Activated CD4-positive, alpha-beta T cell treated with anti-CD3 and anti-CD28 coated beads, Interleukin-2, amount 10 ng/mL, durations not matched to agents 24 days and 14 days (primary cell): ENCODE measurements around the gene SCAMP1. TPM values are rescaled to one million over a fixed set of nuclear protein-coding genes. Genes with fewer than 3 reads are reported as not detected.
"Not testable (repeated sequence)": the region's sequence is repeated elsewhere in the genome, so short reads cannot be mapped to it uniquely, and the experiment has no call there.

Experiments used
- DNase-seq: peaks from one replicate; pipeline ENCODE4 v3.0.0; 2022
- H3K27ac Mint-ChIP-seq: one replicate; pipeline ENCODE4 v1.8.0; 2022; ENCODE audit warnings: mild to moderate bottlenecking, mixed read lengths
- H3K27me3 Mint-ChIP-seq: one replicate; pipeline ENCODE4 v1.8.0; 2022; ENCODE audit warnings: mixed read lengths
- H3K36me3 Mint-ChIP-seq: one replicate; pipeline ENCODE4 v1.8.0; 2022; ENCODE audit warnings: low read depth, mild to moderate bottlenecking, mixed read lengths
- H3K4me1 Mint-ChIP-seq: one replicate; pipeline ENCODE4 v1.8.0; 2021; ENCODE audit warnings: mixed read lengths
- H3K4me3 Mint-ChIP-seq: one replicate; pipeline ENCODE4 v1.8.0; 2022; ENCODE audit warnings: mild to moderate bottlenecking, moderate library complexity, mixed read lengths
- H3K9me3 Mint-ChIP-seq: one replicate; pipeline ENCODE4 v1.8.0; 2021; ENCODE audit warnings: mixed read lengths
- intact Hi-C: fragments of 100-400 bp; cut with micrococcal nuclease; formaldehyde crosslinking; loops from one replicate; pipeline ENCODE4 v1.15.1; 2023
- total RNA-seq: library from RNA; stranded (reverse); gene quantifications from 2 replicates; pipeline ENCODE4 v1.2.3, GENCODE V29; 2022

Gene SCAMP1
- total RNA-seq, 1 donor from 2014 or later: 20.8 TPM

DNA sequence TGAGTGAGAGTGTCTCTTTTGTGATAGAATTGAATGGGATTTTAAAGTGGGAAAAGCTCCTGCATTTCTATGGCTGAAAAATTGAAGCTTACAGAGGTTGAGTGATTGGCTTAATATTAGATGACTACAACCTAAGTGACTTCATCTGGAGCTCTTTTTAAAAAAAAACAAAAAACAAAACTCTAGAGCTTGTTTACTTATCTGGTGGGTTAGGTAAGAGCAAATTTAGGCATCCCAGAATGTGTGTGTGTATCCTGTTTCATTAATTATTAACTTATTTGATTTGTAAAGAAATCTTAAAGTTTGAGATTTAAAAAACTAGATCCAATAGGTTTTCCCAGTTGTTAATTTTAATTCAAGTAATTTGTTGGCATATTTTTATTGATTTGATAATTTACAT, 60.1 kb downstream of the SCAMP1 start:
- H3K27me3 Mint-ChIP-seq: no peaks in the 10 kb centered on the region
- no peak overlapping the region for H3K4me3 Mint-ChIP-seq
- H3K27ac Mint-ChIP-seq: no peak overlapping the region
- H3K4me1 Mint-ChIP-seq: peaks cover 2% of the 10 kb centered on the region
- intact Hi-C loops: no loop called here
- no peaks in the 10 kb centered on the region for H3K9me3 Mint-ChIP-seq
- DNase-seq: no peak
- peaks cover 28% of the 10 kb centered on the region for H3K36me3 Mint-ChIP-seq

DNA sequence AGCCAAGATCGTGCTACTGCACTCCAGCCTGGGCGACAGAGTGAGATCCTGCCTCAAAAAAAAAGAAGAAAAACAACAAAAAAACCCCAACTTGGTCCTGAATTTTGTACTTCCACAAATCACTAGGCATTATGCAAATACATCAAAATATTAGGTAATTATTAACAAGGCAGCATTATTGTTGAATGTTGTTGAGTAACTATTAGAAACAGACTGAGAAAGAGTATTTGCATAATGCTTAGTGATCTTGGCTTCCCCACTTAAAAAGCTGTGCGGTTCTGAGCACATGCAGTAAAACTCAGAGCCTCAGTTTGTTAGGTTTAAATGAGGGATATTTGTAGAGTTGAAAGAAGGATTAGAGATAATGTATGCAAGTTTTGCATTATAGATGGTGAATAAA, 64.2 kb downstream of the SCAMP1 start:
- intact Hi-C loops: no loop called here
- peaks cover 10% of the 10 kb centered on the region for H3K9me3 Mint-ChIP-seq
- no peak overlapping the region for H3K4me3 Mint-ChIP-seq
- H3K4me1 Mint-ChIP-seq: no peaks in the 10 kb centered on the region
- H3K27me3 Mint-ChIP-seq: no peaks in the 10 kb centered on the region
- no peak overlapping the region for H3K27ac Mint-ChIP-seq
- H3K36me3 Mint-ChIP-seq: peaks cover 30% of the 10 kb centered on the region
- no peak for DNase-seq

DNA sequence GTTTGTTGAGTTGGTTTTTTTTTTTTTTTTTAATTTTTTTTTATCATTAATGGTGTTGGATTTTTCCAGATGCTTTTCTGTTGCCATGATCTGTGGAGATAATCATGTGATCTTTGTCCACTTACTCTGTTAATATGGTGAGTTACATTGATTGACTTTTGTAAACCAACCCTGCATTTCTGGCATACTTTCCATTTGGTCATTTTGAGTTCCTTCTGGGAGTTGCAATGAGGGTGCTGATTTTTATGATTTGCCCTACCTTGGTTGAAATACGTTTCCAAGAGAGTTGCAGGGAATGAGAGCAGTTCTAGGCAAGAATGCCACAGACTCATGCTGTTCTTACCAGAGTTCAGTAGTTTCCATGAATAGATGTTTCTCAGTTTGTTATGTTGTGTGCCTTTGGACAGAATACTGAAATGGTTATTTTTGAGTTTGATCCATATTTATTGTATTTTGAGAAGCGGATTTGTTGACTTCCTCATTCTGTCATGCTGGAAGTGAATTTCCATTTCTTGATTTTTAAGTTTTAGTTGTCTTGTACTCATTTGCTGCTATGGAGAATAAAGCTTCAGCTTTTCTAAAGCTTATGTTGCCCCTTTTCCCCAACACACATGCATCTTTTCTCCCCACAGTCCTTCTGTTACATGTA, 69.0 kb downstream of the SCAMP1 start:
- no peak for DNase-seq
- H3K36me3 Mint-ChIP-seq: peaks cover 27% of the 10 kb centered on the region

DNA sequence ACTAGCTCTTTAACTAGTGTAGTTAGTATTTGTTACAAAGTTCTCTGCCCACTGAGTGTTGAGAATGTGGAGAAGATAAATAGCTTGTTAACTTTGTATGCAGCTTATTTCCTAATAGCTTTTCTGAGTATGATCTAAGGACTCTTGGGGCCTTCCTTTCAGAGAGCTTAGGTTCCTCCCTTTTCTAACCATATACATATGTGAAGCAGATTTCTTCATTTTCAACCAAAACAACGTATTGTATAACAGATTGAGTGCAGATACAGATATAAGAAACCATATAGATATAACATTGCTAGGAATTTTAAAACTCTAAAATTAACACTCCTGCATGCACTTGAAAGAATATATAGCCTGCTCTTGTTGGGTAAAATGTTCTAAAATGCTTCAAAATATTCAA, 70.4 kb downstream of the SCAMP1 start:
- Mint-ChIP-seq H3K4me1 (peaks cover 2% of the 10 kb centered on the region), H3K27ac (no peak overlapping the region), H3K4me3 (no peak overlapping the region), H3K36me3 (peaks cover 30% of the 10 kb centered on the region), H3K9me3 (peaks cover 10% of the 10 kb centered on the region), H3K27me3 (no peaks in the 10 kb centered on the region)
- intact Hi-C loops: no loop called here
- no peak for DNase-seq

More for the DNA sequence above, 69.0 kb downstream of the SCAMP1 start:
- no peak overlapping the region for H3K4me3 Mint-ChIP-seq
- intact Hi-C loops: no loop called here
- no peak overlapping the region for H3K27ac Mint-ChIP-seq
- peaks cover 10% of the 10 kb centered on the region for H3K9me3 Mint-ChIP-seq
- no peaks in the 10 kb centered on the region for H3K4me1 Mint-ChIP-seq
- H3K27me3 Mint-ChIP-seq: no peaks in the 10 kb centered on the region

DNA sequence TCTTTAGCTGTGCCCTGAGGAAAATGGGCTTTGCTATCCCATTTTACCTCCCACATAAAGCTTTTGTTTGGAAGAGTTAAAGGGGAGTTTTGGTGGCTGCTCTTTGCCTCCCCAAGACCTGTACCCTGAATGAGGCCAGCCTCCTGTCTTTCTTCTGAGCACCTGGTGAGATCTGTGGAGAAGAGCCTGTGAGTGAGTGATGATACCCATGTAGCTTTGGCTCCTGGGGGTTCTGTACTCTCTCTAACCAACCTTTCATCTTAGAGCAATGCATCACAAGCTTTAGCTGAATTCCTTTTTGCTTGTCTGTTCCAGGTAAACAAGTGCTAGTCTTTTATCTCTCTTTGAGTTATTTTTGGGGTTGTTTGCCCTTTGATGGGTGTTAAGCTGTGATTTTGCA, 73.6 kb downstream of the SCAMP1 start:
- peaks cover 3% of the 10 kb centered on the region for H3K9me3 Mint-ChIP-seq
- no peak for DNase-seq
- H3K4me3 Mint-ChIP-seq: no peak overlapping the region
- peaks cover 30% of the 10 kb centered on the region for H3K36me3 Mint-ChIP-seq
- H3K4me1 Mint-ChIP-seq: peaks cover 2% of the 10 kb centered on the region
- no peak overlapping the region for H3K27ac Mint-ChIP-seq
- H3K27me3 Mint-ChIP-seq: no peaks in the 10 kb centered on the region
- intact Hi-C loops: no loop called here

DNA sequence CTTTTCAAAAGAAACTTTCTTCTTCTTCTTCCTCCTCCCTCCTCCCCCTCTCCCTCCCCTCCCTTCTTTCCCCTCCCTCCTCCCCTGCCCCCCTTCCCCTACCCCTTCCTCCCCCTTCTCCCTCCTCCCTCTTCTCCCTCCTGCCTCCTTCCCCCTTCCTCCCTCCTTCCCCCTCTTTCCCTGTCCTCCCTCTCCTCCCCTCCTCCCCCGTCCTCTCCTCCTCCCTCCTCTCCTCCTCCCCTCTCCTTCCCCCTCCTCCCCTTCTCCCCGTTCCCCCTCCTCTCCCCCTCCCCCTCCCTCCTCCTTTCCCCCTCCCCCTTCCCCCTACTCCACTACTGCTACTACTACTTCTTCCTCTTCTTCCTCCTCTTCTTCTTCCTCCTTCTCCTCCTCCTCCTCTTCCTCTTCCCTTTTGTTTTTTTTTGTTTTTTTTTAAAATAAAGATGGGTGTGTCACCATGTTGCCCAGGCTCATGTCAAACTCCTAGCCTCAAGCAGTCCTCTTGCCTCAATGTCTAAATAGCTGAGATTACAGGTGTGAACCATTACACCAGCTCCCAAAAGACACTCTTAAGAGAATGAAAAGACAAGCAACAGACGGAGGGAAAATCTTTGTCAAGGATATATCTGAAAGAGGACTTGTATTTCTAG, 87.5 kb downstream of the SCAMP1 start:
- Mint-ChIP-seq H3K27me3 (no peaks in the 10 kb centered on the region), H3K4me3 (no peak overlapping the region), H3K4me1 (no peaks in the 10 kb centered on the region), H3K36me3 (peaks cover 20% of the 10 kb centered on the region), H3K9me3 (peaks cover 6% of the 10 kb centered on the region), H3K27ac (no peak overlapping the region)
- no peak for DNase-seq
- intact Hi-C loops: no loop called here

DNA sequence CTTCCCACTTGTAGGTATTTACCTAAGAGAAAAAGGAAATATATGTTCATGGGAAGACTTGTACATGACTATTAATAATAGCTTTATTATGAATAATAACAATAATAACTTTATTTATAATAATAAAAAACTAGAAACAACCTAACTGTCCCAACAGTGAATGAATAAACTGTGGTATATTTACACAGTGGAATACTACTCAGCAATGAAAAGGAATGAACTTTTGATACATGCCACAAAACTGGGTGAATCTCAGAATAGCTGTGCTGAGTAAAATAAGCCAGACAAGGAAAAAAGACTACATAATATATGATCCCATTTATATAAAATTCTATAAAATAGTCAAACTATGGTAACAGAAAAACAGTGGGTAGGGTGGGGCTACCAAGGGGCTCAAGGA, 88.7 kb downstream of the SCAMP1 start:
- intact Hi-C loops: no loop called here
- Mint-ChIP-seq H3K27ac (no peak overlapping the region), H3K9me3 (peaks cover 6% of the 10 kb centered on the region), H3K4me3 (no peak overlapping the region), H3K27me3 (no peaks in the 10 kb centered on the region), H3K4me1 (no peaks in the 10 kb centered on the region), H3K36me3 (peaks cover 17% of the 10 kb centered on the region)
- no peak for DNase-seq

DNA sequence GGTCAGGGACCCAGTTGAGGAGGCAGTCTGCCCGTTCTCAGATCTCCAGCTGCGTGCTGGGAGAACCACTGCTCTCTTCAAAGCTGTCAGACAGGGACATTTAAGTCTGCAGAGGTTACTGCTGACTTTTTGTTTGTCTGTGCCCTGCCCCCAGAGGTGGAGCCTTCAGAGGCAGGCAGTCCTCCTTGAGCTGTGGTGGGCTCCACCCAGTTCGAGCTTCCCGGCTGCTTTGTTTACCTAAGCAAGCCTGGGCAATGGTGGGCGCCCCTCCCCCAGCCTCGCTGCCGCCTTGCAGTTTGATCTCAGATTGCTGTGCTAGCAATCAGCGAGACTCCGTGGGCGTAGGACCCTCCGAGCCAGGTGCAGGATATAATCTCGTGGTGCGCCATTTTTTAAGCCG, 97.1 kb downstream of the SCAMP1 start:
- H3K27me3 Mint-ChIP-seq, H3K4me3 Mint-ChIP-seq, DNase-seq, intact Hi-C loops, H3K27ac Mint-ChIP-seq, H3K9me3 Mint-ChIP-seq, H3K4me1 Mint-ChIP-seq: not testable (repeated sequence)
- peaks cover 20% of the 10 kb centered on the region for H3K36me3 Mint-ChIP-seq

DNA sequence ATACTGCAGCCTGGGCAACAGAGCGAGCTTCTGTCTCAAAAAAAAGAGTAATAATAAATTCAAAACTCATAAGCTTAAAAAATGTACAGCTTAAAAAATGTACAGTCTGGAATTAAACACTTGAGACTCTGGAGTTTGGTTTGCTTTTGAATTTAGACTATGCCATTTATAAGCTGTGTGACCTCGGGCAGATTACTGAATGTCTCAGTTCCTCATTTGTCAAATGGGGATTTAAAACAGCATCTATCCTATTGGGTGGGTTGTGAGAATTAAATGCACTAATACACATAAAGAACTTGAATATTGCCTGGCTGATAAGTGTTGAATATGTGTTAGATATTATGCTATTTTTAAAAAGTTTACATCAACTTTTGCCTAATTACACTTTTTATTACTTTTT, 98.4 kb downstream of the SCAMP1 start:
- DNase-seq: no peak
- H3K36me3 Mint-ChIP-seq: peaks cover 23% of the 10 kb centered on the region

DNA sequence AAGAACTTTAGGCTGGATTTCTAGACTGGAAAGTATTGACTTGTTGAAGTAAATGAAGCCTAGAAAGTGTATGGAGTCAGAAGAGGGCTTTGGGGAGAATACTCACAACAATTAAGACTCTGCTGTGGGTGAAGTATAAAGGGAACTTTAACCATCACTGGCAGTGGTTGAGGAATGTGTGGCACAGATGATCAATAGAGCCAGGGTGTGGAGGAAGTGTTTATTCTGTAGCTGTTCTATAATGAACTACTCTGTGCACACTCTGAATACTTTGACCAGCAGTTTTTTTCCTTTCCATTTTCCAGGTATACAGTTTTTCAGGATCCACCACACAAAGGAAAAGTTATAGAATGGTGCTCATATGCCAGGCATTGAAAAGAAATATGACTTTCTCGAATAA, 106.7 kb downstream of the SCAMP1 start:
- Mint-ChIP-seq H3K4me1 (no peaks in the 10 kb centered on the region), H3K4me3 (no peak overlapping the region), H3K36me3 (peaks cover 4% of the 10 kb centered on the region), H3K9me3 (no peaks in the 10 kb centered on the region), H3K27ac (no peak overlapping the region), H3K27me3 (no peaks in the 10 kb centered on the region)
- DNase-seq: no peak
- intact Hi-C loops: no loop called here

More for the DNA sequence above, 98.4 kb downstream of the SCAMP1 start:
- intact Hi-C loops: no loop called here
- Mint-ChIP-seq H3K27me3 (no peaks in the 10 kb centered on the region), H3K27ac (no peak overlapping the region), H3K9me3 (no peaks in the 10 kb centered on the region), H3K4me3 (no peak overlapping the region), H3K4me1 (no peaks in the 10 kb centered on the region)

DNA sequence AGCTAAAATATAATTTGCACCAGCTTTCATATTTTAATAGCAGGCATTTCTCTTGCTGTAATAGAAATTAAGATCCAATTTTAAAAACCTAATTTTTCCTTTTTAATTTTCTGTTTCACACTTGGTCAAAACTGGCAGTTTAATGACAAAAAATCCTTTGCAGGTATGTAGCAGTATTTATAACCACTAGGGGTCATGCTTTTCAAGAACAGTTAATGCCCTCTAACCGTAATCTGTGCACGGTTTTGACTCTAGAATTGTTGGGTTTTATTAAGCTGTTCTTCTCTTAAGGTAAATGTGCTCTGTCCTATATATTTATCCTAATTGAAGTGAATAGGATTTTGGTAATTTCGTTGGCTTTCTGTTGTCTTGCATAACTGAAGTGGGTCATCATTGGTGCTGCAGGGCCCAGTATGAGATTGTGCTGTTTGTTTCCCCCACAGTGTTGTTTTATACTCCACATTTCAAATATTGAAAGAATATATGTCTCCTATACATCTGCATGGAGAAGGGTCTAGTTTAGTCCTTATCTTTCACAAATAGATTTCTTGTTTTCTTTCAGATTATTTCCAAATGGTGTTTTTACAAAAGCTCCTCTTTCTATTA, 107.4 kb downstream of the SCAMP1 start:
- intact Hi-C loops: no loop called here
- no peak overlapping the region for H3K4me3 Mint-ChIP-seq

DNA sequence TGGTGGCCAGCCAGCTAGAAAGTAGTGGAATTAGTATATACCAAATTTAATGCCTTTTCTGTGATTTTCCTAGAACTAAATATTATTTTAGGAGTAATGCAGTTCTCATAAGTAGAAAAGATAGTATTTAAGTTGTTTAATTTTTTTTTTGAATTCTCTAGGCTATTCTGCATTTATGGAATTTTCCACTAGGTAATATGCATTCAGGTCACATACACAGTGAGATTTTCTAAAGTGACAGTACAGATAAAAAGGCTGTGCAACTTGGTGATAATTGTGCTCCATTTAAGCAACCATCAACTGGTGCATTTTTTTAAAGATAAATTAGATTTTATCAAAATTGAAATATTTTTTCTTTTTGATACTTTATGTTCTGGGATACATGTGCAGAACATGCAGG, 111.5 kb downstream of the SCAMP1 start:
- no peaks in the 10 kb centered on the region for H3K27me3 Mint-ChIP-seq
- peaks cover 3% of the 10 kb centered on the region for H3K4me1 Mint-ChIP-seq
- H3K36me3 Mint-ChIP-seq: no peaks in the 10 kb centered on the region
- intact Hi-C loops: no loop called here
- DNase-seq: no peak
- no peak overlapping the region for H3K27ac Mint-ChIP-seq
- H3K9me3 Mint-ChIP-seq: no peaks in the 10 kb centered on the region
- H3K4me3 Mint-ChIP-seq: no peak overlapping the region

More for the DNA sequence above, 107.4 kb downstream of the SCAMP1 start:
- Mint-ChIP-seq H3K27ac (no peak overlapping the region), H3K27me3 (no peaks in the 10 kb centered on the region), H3K9me3 (no peaks in the 10 kb centered on the region), H3K4me1 (no peaks in the 10 kb centered on the region), H3K36me3 (peaks cover 3% of the 10 kb centered on the region)
- no peak for DNase-seq

DNA sequence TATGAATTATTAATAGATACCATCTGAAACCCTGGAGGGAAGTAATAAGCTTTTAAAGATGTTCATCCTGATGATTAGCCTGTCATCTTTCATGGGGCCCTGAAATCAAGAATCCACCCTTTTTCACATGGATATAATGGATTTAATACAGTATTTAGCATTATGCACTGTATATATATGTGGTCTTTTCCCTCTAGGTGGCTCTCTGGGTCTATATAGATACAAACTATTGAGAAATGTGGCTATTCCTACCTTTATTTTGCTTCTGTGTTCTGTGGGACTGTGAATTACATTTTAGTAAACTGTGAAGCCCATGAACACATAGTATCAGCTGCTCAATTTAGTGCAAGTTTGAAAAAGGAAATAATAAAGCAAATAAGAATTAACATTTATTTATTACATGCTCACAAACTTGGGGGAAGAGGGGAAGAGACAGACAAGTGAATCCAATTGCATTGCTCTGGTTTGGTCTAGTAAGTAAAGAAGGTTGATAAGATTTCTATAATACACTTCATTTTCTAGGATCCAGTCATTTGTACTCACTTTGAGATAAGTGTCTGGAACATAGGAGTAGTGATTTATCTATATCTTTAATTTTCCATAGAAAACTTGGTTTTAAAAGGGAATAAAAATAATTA, 112.2 kb downstream of the SCAMP1 start:
- Mint-ChIP-seq H3K4me3 (no peak overlapping the region), H3K27ac (no peak overlapping the region), H3K4me1 (peaks cover 3% of the 10 kb centered on the region), H3K27me3 (no peaks in the 10 kb centered on the region), H3K36me3 (no peaks in the 10 kb centered on the region), H3K9me3 (no peaks in the 10 kb centered on the region)
- no peak for DNase-seq
- intact Hi-C loops: no loop called here

DNA sequence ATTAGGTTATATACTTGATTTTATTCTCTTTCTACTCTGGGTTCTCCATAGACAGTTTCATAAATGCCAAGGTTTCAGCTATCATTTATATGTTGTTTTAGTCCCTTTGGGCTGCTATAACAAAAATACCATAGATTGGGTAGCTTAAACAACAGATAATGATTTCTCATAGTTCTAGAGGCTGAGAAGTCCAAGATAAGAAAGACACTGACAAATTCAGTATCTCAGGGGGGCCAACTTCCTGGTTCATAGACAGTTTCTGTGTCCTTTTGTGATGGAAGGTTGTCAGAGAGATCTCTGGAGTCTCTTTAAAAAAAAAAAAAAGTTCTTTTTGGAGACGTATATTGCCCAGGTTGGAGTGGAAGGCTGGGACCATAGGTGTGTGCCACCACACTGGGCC, 113.3 kb downstream of the SCAMP1 start:
- intact Hi-C loops: no loop called here

More for the DNA sequence above, 113.3 kb downstream of the SCAMP1 start:
- Mint-ChIP-seq H3K9me3 (no peaks in the 10 kb centered on the region), H3K4me1 (peaks cover 3% of the 10 kb centered on the region), H3K27ac (no peak overlapping the region), H3K36me3 (no peaks in the 10 kb centered on the region), H3K27me3 (no peaks in the 10 kb centered on the region), H3K4me3 (no peak overlapping the region)
- DNase-seq: no peak
